NCI-H146 treated with DMSO at 0.1 percent for 48 hours (cell line): ENCODE measurements around the gene GPS2.
"Not testable (repeated sequence)": the region's sequence is repeated elsewhere in the genome, so short reads cannot be mapped to it uniquely, and the experiment has no call there.

Experiments used
- DNase-seq: peaks from one replicate; lab custom pipeline; 2025; ENCODE audit not compliant: unreplicated experiment; lab: John Stamatoyannopoulos, UW

The GPS2 gene

GRCh38 chr17:7337600-7337999 is 22.4 kb upstream of the GPS2 start:
- not testable (repeated sequence) for DNase-seq

GRCh38 chr17:7336240-7337175 is 21.3 kb upstream of the GPS2 start, which contains the start of gene ACAP1:
ACAP1 (plus strand) TSS chr17:7336529; CDS start chr17:7336735, 206 bp downstream.
- no peak for DNase-seq

GRCh38 chr17:7335765-7336164 is 20.6 kb upstream of the GPS2 start:
- not testable (repeated sequence) for DNase-seq

GRCh38 chr17:7334938-7335538 is 19.9 kb upstream of the GPS2 start:
- DNase-seq: no peak

GRCh38 chr17:7332600-7333069 is 17.5 kb upstream of the GPS2 start:
- not testable (repeated sequence) for DNase-seq

GRCh38 chr17:7332111-7332510 is 17.0 kb upstream of the GPS2 start:
- DNase-seq: no peak

GRCh38 chr17:7330638-7331015 is 15.5 kb upstream of the GPS2 start:
- no peak for DNase-seq

- DNase-seq: peak; percentile 68
Measured at GRCh38 chr17:7329997-7330637, 15.0 kb upstream of the GPS2 start.

- peak; percentile 94 for DNase-seq
Measured at GRCh38 chr17:7329374-7329996, 14.3 kb upstream of the GPS2 start.

GRCh38 chr17:7328840-7329373 is 13.7 kb upstream of the GPS2 start, which contains the start of gene NEURL4:
NEURL4 (minus strand) TSS chr17:7329335; CDS start chr17:7329312, 23 bp downstream.
- DNase-seq: no peak

- DNase-seq: no peak
Measured at GRCh38 chr17:7328009-7328408, 12.8 kb upstream of the GPS2 start.

GRCh38 chr17:7327501-7327900 is 12.3 kb upstream of the GPS2 start:
- no peak for DNase-seq

- DNase-seq: no peak
Measured at GRCh38 chr17:7327056-7327455, 11.9 kb upstream of the GPS2 start.

- DNase-seq: no peak
Measured at GRCh38 chr17:7326186-7326585, 11.0 kb upstream of the GPS2 start.

- no peak for DNase-seq
Measured at GRCh38 chr17:7325031-7325528, 9.9 kb upstream of the GPS2 start.

- DNase-seq: no peak
Measured at GRCh38 chr17:7324438-7324779, 9.2 kb upstream of the GPS2 start.

- no peak for DNase-seq
Measured at GRCh38 chr17:7323731-7324437, 8.7 kb upstream of the GPS2 start.

GRCh38 chr17:7322520-7323194 is 7.5 kb upstream of the GPS2 start:
- no peak for DNase-seq

GRCh38 chr17:7321466-7321865 is 6.3 kb upstream of the GPS2 start:
- no peak for DNase-seq
